Measurements from ENCODE around the gene LBH.

- TF ChIP-seq, protein P1, sequence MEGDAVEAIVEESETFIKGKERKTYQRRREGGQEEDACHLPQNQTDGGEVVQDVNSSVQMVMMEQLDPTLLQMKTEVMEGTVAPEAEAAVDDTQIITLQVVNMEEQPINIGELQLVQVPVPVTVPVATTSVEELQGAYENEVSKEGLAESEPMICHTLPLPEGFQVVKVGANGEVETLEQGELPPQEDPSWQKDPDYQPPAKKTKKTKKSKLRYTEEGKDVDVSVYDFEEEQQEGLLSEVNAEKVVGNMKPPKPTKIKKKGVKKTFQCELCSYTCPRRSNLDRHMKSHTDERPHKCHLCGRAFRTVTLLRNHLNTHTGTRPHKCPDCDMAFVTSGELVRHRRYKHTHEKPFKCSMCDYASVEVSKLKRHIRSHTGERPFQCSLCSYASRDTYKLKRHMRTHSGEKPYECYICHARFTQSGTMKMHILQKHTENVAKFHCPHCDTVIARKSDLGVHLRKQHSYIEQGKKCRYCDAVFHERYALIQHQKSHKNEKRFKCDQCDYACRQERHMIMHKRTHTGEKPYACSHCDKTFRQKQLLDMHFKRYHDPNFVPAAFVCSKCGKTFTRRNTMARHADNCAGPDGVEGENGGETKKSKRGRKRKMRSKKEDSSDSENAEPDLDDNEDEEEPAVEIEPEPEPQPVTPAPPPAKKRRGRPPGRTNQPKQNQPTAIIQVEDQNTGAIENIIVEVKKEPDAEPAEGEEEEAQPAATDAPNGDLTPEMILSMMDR (IDR thresholded peaks at IDR 0.05) = no peak
- no peak for TF ChIP-seq EP300 (IDR thresholded peaks at IDR 0.05; ENCODE audit: low read depth)
- no peak for TF ChIP-seq POLR2AphosphoS5 (IDR thresholded peaks at IDR 0.05)
Measured at GRCh38 chr2:30222636-30223360, 8.5 kb upstream of the LBH start.
